Subcutaneous adipose tissue (tissue), 4 donors: Measurements from ENCODE around the gene LNPEP. TPM values are rescaled to one million over a fixed set of nuclear protein-coding genes. Genes with fewer than 3 reads are reported as not detected.

Experiments used
- total RNA-seq, 4 donors: library from RNA; depleted of rRNA; stranded (reverse); fragments of >200 nt; gene quantifications; one replicate each; pipeline ENCODE4 v1.1.0, GENCODE V29; 2016
- TF ChIP-seq, protein P1 (sequence below): fragments of 450-650 bp; IDR thresholded peaks from one replicate; pipeline ENCODE4 v1.5.1; 2016; ENCODE audit warnings: low read depth, mild to moderate bottlenecking, control low read depth, antibody characterized with exemption, moderate library complexity

LNPEP gene
- total RNA-seq, 4 donors from 2014 or later: 74.0 to 135 (median 94.5) TPM

DNA sequence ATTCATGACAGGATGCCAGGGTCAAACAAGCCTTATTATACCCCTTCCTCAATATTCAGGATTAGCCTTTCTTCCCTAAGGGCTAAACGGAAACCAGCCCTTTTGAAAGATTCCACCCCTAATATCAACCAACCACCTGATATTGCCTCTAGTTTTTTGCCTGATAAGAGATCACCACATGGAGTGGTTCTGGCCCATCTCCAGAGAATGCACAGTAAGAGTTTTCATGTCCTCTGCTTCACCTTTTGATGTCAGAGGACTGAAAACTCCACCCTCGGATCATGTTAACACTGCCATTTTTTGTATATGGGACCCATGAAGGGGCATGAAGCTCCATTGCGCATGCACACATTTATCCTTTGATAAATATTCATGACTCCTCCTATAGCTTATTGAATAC is 5.8 kb upstream of the LNPEP start:
- TF ChIP-seq, protein P1, sequence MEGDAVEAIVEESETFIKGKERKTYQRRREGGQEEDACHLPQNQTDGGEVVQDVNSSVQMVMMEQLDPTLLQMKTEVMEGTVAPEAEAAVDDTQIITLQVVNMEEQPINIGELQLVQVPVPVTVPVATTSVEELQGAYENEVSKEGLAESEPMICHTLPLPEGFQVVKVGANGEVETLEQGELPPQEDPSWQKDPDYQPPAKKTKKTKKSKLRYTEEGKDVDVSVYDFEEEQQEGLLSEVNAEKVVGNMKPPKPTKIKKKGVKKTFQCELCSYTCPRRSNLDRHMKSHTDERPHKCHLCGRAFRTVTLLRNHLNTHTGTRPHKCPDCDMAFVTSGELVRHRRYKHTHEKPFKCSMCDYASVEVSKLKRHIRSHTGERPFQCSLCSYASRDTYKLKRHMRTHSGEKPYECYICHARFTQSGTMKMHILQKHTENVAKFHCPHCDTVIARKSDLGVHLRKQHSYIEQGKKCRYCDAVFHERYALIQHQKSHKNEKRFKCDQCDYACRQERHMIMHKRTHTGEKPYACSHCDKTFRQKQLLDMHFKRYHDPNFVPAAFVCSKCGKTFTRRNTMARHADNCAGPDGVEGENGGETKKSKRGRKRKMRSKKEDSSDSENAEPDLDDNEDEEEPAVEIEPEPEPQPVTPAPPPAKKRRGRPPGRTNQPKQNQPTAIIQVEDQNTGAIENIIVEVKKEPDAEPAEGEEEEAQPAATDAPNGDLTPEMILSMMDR: no peak

DNA sequence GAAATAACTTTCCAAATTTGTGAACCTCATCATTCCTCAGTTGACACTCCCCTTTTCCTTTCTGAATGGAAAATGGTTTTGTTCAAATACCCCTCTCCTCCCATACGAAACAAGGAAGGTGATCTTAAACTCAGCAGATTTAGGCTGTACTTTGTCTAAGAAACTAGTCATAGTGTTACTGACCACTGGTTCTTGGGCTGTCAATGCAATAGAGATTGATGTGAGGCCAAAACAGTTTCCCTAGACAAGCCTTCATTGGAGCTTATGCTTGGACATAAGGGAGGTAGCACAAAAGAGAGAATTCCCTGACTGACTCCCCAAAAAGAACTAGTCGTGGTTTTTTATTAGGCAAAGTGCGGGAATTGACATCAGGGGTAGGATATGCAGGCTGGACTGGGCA is 5.3 kb upstream of the LNPEP start:
- TF ChIP-seq, protein P1: no peak

DNA sequence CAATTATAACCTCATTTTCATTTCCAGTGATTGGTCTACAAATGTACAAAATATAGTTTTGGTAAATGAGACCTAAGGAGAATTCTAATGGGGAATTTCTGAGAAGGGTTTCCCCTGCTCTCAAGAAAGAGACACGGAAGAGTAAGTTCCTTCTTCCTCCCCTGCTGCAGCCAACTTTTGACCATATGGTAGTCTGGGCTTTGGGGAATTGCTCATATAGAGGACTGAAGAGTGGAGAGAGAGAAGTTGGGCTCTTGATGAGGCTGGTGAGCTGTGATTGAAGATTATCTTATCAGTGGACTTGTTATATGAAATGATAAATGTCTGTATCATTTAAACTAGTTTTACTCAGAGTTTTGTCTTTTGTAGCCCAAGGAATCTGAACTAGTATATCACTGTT is 4.3 kb upstream of the LNPEP start:
- TF ChIP-seq, protein P1: no peak

DNA sequence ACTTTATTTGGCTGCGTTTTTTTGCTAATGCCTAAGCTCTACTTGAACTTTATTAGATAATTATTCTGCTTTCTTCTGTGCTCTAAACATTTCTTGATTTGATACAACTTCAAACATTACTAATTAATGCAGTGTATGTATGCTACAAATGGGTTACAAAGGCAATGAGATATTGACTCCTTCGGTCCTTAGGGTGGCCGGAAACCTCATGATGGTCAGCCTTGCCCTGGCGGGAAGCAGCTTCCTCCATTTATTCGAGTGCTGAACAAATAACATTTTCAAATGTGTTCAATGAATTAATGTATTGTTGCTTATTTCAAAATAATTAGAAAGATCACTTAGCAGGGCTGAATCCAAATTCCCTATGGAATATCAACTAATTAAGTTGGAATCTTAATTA is 3.9 kb upstream of the LNPEP start:
- TF ChIP-seq, protein P1: no peak

DNA sequence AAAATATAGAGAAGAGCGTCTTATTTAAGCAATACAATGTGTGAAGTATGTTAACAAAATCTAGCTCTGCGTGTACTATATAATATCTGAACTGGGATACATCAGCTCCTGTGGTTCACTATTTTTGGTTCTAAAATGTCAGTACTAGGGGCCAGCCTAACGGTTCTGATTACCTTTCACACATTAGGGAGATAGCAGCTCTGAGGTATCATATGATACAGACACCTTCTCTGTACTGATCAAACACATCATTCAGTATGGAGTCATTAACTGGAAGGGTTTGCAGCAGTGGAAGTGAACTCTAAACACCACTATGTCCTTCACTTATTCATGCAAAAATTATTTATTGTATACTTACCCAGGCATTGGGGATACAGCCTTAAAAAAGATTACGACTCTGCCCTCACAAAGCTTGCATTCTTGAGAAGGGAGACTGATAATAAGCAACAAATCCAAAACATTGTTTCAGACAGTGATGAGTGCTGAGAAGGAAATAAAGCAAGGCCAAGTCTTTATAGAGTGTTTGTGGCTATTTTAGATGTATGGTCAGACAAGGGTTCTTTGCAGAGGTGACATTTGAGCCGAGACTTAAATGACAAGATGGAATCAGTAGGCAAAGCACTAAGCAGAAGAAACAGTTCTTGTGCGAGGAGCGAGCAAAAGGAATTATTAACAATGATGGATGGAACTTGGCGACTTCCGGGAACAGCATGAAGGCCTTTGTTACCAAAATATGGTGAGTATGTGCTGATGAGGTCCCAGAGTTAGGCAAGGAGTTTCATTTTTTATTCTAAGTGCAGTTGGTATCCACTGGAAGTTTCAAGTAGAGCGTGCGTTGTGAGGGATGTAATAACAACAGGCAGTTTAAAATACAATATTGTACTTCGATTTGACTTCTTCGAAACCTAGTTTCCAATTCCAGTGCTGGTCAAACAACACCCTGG is 1.8 kb upstream of the LNPEP start:
- TF ChIP-seq, protein P1: no peak

DNA sequence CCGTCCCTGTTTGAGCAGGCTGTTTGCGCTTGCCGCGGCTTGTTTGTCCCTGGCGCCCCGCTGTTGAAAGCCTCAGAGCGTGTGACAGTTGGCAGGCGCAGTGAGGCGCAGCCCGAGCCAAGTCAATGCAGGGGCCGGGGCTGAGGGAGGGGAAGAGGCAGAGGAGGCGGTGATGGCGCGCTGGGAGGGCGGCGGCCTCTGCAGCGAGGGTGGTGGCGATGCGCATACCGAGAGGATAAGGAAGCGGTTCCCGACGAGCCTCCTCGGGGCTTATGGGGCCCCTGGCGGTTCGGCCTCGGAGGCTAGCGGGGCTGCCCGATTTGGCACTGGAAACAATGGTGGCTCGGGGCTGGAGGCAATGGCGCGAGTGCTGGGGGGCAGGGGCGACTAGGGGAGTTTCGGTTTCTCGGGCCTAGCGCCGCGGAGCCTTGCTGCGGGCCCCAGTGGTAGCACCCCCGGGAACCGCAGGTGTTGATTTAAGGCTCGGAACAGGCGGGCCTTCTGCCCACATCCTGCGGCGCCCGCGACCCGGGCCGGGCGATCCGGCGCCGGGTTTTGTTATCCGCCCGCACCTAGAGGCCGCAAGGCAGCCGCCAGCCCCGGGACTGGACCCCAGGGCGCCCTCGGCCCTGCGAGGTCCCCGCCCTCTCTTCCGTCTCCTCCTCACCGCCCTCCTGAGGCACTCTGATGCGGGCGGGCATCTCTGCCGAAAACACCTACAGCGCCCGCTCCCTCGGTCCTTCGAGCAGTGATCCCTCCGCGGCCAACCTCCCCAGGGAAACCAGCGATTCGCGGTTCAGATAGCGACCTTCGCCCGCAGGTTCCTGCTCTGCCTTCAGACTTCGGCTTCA is 947 bp upstream of the LNPEP start:
- TF ChIP-seq, protein P1: no peak
